GM19468 (cell line): Measurements from ENCODE around the gene PCSK4.

ENCODE experiments used
- ATAC-seq: cut with Tn5 transposase; IDR thresholded peaks from one replicate; pipeline ENCODE4 v1.9.1; 2021; ENCODE audit warnings: mild to moderate bottlenecking, moderate library complexity, moderate number of reproducible peaks; ENCODE audit not compliant: unreplicated experiment; ENCODE audit errors: extremely low read depth

Gene PCSK4

DNA sequence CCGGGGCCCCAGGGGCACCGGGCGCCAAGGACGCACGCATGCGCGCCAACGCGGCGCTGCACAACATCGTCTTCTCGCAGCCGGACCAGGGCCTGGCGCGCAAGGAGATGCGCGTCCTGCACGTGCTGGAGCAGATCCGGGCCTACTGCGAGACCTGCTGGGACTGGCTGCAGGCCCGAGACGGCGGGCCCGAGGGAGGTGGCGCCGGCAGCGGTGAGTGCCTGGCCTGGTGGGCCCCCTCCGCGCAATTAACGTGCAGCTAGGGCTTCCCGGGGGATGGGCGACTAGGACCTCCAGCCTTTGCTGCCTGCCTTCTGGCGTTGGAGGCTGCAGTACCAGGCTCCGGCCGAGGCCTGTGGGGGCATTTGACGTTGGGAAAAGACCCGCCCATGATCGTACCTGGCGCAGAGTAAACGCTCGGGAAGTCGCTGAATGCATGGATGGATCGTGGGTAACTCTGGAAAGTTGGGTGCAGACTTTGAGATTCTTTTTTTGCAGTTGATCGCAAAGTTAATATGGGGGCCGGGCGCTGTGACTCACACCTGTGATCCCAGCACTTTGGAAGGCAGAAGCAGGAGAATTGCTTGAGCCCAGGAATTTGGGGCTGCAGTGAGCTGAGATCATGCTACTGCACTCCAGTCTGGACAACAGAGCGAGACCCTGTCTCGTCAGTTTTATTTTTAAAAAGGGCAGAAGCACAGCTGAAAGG lies 33.0 kb downstream of the PCSK4 start:
- ATAC-seq: no peak

GRCh38 chr19:1456121-1456900 lies 33.8 kb downstream of the PCSK4 start:
- ATAC-seq: no peak

DNA sequence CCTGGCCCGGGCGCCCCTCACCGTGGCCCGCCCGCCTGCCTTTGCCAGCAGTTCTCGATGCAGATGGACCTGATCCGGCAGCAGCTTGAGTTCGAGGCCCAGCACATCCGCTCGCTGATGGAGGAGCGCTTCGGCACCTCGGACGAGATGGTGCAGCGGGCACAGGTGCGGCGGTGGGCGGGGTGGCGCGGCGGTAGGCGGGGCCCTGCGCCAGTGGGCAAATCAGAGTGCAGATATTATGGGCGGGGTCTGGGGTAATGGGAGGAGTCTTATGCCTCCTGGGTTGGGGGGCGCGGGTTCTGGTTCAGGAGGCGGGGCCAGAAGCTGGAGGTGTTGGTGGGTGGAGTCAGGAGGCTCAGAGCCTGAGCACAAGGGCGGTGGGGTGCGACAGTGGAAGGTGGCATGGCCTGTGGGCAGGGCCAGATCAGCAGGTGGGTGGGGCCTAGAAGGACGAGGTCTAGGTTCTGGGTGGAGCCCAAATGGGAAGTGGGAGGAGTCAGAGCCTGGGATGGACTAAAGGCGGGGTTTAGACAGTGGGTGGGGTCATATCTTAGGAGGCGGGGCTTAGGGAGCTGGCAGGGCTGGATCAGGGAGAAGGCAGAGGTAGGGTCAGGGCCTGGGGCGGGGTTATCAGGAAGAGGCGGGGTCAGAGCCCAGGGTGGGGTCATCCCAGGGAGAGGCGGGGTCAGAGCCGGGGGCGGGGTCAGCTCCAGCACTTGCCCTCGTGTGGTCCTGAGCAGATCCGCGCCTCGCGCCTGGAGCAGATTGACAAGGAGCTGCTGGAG lies 34.6 kb downstream of the PCSK4 start:
- no peak for ATAC-seq

- no peak for ATAC-seq
These were observed 35.2 kb downstream of the PCSK4 start for GRCh38 chr19:1455002-1455335.

DNA sequence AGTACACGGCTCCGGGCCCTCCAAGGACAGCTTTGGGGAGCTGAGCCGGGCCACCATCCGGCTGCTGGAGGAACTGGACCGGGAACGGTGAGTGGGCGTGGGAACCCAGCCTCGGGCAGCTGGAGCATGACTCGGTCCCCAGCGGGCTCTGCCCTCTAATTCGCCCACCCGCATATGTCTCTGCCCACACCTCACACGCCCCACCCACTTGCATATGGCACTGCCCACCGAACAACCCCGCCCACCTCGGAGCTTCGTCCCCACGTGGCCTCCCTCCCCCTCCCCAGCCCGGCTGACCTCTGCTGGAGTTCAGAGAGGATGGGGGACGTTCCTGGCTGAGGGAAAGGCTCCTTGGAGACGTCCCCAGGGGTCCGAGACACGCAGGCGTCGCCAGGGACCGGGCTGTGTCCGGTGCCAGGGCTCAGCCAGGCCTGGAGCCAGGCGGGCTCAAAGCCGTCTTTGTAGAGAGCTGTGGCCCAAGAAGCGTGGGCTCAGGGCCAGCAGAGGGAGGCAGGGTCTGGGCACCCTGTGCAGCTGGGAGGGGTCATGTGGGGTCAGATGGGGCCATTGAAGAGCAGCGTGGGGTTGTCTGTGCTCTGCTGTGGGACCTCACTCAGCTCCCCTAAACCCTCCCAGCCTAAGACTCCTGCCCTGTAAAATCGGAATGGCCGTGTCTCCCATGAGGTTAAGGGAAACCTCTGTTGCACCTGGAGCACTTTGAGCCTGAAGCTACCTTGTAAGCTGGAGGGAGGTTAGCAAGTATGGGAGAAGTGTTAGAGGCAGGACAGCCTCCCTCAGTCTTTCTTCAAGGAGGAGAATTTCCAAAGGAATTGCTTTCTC lies 36.4 kb downstream of the PCSK4 start:
- no peak for ATAC-seq

DNA sequence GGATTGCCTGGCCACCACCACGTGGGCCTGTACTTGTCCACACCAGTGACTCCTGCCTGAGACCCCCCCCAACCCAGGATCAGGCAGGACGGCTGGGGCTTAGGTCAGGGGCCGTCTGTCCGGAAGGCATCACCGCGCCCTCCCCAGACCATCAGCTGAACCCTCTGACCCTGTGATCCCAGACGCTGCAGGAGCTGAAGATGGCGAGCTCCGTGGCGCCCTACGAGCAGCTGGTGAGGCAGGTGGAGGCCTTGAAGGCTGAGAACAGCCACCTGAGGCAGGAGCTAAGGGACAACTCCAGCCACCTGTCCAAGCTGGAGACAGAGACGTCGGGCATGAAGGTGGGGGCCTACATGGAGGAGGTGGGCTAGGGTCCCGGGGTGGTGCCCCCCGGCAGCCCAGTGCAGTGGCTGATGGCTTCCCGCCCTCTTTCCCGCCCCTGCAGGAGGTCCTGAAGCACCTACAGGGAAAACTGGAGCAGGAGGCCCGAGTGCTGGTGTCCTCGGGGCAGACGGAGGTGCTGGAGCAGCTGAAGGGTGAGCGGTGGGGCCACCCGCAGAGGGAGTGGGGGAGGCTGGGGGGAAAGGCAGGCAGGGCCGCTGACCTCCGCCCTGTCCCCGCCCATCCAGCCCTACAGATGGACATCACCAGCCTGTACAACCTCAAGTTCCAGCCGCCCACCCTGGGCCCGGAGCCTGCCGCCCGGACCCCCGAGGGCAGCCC lies 37.2 kb downstream of the PCSK4 start:
- ATAC-seq: no peak

DNA sequence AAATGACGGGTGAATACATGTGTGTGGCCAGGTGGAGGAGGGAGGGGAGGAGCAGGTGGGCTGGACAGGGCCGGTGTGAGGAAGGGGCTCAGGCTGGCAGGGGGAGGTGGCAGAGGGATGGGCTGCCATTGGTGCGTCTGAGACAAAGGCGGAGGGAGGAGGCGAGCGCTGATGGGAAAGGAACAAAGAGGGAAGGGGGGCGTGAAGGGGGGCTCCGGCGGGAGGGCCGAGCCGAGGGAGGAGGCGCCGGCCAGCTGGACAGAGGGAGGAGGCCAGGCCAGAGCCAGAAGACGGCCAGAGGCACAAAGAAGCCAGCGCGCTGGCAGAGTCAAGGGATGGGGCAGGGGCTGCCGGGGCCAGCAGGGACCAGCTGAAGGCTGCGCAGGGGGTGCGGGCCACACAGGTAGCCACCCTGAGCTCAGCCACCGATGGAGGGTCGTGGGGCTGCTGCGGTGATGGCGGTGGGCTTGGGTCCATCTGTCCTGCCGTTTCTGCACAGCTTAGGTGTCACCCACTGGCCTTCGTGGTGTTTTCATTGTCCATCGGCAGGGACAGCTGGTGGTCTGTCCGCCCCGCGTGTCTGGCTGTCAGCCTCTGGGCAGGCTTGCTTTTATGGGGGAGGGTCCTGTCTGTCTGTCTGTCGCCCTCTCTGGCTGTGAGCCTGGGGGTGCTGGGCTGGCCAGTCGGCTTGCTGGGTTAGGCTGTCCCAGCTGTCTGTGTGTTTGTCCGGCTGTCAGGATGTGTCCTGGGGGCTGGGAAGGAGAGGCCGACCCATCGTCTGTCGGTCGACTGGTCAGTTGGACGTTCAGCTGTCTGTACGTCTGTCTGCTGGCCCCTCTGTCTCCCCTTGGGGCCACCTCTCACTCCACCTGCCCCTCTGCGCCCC lies 38.0 kb downstream of the PCSK4 start:
- ATAC-seq: no peak

- no peak for ATAC-seq
These were observed 39.1 kb downstream of the PCSK4 start for GRCh38 chr19:1450735-1451731.

GRCh38 chr19:1449467-1450442 lies 40.4 kb downstream of the PCSK4 start, which contains the start of gene APC2:
Gene APC2 (plus strand): TSS chr19:1450121. CDS start chr19:1453002, 2,881 bp downstream.
- no peak for ATAC-seq

- ATAC-seq: no peak
These were observed 42.2 kb downstream of the PCSK4 start for GRCh38 chr19:1447944-1448343.

DNA sequence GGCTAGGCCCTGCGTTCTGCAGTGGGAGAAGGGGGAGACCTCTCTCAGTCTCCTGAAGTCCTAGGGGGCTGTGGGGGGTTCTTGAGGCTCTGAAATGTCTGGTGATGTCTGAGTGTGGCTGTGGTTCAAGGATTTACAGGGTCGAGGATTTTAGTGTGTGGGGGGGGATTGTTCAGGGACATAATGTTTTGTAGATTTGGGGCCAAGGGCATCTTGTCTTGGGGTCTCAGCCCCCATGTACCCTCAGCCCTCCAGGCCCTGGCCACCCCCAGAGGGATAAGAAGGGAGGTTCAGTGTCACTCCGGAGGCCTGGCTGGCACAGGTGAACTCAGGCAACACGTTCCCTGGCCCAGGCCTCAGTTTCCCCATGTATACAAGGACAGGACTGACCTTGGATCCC lies 42.6 kb downstream of the PCSK4 start:
- ATAC-seq: no peak

DNA sequence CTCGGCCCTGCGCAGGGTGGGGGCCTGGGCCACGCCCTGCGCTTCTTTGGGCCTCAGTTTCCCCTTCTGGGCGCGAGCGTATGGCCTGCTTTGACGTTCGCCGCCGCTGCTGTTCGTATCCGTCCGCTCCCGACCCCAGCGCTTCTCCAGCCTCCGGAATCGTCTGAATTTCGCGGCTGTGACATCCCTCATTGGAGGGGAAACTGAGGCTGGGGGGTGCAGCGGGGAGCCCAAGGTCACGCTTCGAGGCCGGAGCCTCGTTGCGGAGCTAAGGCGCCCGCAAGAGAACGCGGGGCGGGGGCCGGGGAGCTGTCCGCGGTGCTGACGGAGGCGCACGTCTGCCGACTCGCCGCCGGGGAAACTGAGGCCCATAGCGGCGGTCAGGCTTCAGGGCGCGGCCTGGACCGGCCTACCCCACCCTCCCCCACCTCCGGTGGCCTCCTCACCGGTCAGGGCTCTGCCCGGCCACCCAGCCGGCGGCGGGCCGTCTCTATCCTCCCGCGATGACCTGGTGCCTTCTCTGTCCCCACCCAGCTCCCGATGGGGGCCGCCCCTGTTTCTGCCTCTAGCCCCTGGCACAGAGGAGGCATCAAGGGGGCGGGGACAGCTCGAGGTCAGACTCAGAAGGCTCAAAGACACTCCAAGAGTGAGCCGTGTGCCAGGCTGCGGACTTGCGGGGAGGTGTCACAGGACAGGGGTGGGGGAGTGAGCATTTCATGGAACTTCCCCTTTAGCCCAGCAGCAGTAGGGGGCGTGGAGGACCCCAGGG lies 43.3 kb downstream of the PCSK4 start:
- ATAC-seq: no peak

DNA sequence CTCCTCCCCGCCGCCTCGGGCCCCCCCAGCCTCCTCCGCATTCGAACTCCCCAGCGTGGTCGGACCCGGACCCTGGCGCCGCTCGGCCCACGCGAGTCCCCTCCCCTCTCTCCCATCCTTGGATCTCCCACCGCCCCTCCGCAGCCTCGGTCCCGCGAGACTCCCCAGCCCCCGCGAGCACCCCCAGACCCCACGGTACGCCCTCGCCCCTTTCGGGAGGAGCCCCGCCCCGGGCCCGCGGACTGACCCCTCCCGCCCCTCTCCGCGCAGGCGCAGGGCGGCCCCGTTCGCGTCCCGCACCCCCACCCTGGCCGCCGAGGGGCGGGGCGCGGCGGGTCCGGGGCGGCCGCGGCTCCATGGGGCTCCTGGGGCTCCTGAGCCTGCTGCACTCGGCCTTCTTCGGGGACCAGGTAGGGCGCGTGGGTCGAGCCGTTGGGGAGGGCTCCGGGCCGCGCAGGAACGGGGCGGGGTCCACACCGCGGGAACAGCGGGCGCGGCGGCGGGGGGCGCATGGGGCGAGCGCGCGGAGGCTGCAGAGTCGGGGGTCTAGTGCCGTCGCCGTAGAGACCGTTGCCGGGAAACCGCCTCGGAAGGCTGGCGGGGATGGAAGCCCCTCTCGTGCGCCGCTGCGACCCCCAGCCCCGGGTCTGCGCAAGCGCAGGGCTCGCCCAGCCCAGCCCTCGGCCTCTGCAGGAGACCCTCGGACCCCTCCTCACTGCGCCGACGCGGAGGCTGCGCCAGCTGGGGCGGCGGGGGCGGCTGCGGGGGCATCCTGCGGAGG lies 44.0 kb downstream of the PCSK4 start:
- ATAC-seq: no peak

DNA sequence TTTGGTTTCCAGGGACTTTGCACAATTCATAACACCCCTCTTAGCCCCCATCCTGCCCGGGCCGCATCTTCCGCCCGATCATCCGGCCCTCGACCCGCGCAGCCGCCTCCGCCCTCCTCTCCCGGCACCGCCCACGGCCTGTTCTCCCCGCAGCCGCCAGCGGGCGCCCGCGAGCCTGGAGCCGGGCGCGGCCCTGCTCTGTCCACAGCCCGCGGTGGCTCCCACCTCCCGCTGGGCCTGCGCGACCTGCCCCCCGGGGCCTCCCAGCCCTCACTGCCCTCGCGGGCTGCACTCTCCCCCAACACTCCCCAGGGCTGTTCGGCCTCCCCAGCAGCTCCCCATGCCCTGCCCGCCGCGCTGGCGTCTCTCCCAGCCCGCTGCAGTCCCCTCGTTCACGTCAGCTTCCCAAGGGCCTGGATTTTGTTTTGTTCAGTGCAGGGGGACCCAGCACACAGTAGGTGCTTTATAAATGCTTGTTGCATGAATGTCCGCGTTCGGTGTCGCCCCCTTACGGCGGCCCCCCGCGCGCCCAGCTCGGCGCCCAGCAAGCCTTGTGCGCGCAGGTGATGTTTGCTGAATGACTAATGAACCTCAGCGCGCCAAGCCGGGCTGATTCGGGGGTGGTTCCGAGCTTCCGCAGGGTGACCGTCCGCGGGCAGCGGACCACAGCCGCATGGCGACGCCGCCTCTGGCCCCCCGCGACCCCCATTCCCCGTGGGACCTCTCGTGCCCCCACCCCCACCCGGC lies 44.8 kb downstream of the PCSK4 start:
- no peak for ATAC-seq
